Vagina (tissue), 2 donors: Measurements from ENCODE around the gene XAGE3. TPM values are rescaled to one million over a fixed set of nuclear protein-coding genes. Genes with fewer than 3 reads are reported as not detected.
"Not testable (repeated sequence)": the region's sequence is repeated elsewhere in the genome, so short reads cannot be mapped to it uniquely, and the experiment has no call there.

Experiments
- DNase-seq, 2 donors: peaks; one replicate each; pipeline ENCODE4 v3.0.0-alpha.2; 2017; ENCODE audit errors: extremely low spot score in 2 of 2
- H3K27ac ChIP-seq: fragments of 200-600 bp; sonication (generic); one replicate; pipeline ENCODE4 v1.5.1; 2019
- H3K27me3 ChIP-seq: fragments of 200-600 bp; sonication (generic); one replicate; pipeline ENCODE4 v1.5.1; 2019
- H3K36me3 ChIP-seq, 2 donors: fragments of 200-600 bp; sonication (generic); one replicate each; pipeline ENCODE4 v1.5.1; 2017 to 2019
- H3K4me1 ChIP-seq: fragments of 200-600 bp; sonication (generic); one replicate; pipeline ENCODE4 v1.5.1; 2019
- H3K4me3 ChIP-seq, 2 donors: fragments of 200-600 bp; sonication (generic); 1 replicate in 1 of 2; 2 replicates in 1 of 2; pipeline ENCODE4 v1.5.1; 2016 to 2019
- H3K9me3 ChIP-seq: fragments of 200-600 bp; sonication (generic); one replicate; pipeline ENCODE4 v1.5.1; 2019
- CTCF ChIP-seq, 3 experiments: fragments of 450-650 bp in 2 of 3; fragments of 200-600 bp in 1 of 3; sonication (generic) in 1 of 3; IDR thresholded peaks; one replicate each; pipeline ENCODE4 v1.5.1; 2017 to 2019; ENCODE audit warnings: antibody characterized with exemption in 3 of 3, mild to moderate bottlenecking in 2 of 3, moderate library complexity in 2 of 3
- POLR2A ChIP-seq, 2 donors: fragments of 450-650 bp; IDR thresholded peaks; one replicate each; pipeline ENCODE4 v1.6.1; 2017; ENCODE audit warnings: antibody characterized with exemption in 2 of 2, mild to moderate bottlenecking in 2 of 2, moderate library complexity in 2 of 2
- POLR2AphosphoS5 ChIP-seq, 2 donors: sonication (generic); formaldehyde crosslinking; IDR thresholded peaks; one replicate each; pipeline ENCODE4 v1.9.0; 2017; ENCODE audit warnings: antibody characterized with exemption in 2 of 2, mild to moderate bottlenecking in 2 of 2, low read depth in 1 of 2; ENCODE audit not compliant: insufficient read depth in 1 of 2
- intact Hi-C: fragments of 100-400 bp; cut with DNase I; formaldehyde crosslinking; loops from one replicate; pipeline ENCODE4 v1.15.1; 2023
- total RNA-seq: library from RNA; depleted of rRNA; stranded (reverse); fragments of >200 nt; gene quantifications from one replicate; pipeline ENCODE4 v1.2.3, GENCODE V29; 2016

Gene XAGE3
- not detected for total RNA-seq

GRCh38 chrX:52867610-52868348, at the start of gene XAGE3:
XAGE3 (minus strand) TSS chrX:52868083; CDS start chrX:52867133, 950 bp downstream.
- Histone ChIP-seq H3K27ac (no peak within 1 kb of the TSS), H3K27me3 (no peaks in the 10 kb centered on the region)
- intact Hi-C loops: no loop called here

GRCh38 chrX:52914704-52915103, 46.8 kb upstream of the XAGE3 start:
- H3K27me3 ChIP-seq, H3K36me3 ChIP-seq, H3K27ac ChIP-seq, DNase-seq, H3K9me3 ChIP-seq, H3K4me1 ChIP-seq, H3K4me3 ChIP-seq, intact Hi-C loops: not testable (repeated sequence)

More at GRCh38 chrX:52867610-52868348, at the start of gene XAGE3:
- Histone ChIP-seq H3K9me3 (no peaks in the 10 kb centered on the region), H3K4me1 (no peaks in the 10 kb centered on the region), H3K36me3 (no peaks in the 10 kb centered on the region), H3K4me3 (no peak within 1 kb of the TSS)
- TF ChIP-seq CTCF (IDR thresholded peaks at IDR 0.05) (no peak), POLR2A (IDR thresholded peaks at IDR 0.05) (no peak), POLR2AphosphoS5 (IDR thresholded peaks at IDR 0.05; ENCODE audit: insufficient read depth in 1 of 2, low read depth in 1 of 2) (no peak)
- DNase-seq: no peak

GRCh38 chrX:52913681-52914080, 45.8 kb upstream of the XAGE3 start:
- intact Hi-C loops, H3K4me3 ChIP-seq: not testable (repeated sequence)

GRCh38 chrX:52909313-52909969, 41.6 kb upstream of the XAGE3 start:
- H3K27me3 ChIP-seq, H3K9me3 ChIP-seq, DNase-seq, H3K27ac ChIP-seq, H3K4me3 ChIP-seq, H3K36me3 ChIP-seq, H3K4me1 ChIP-seq, intact Hi-C loops: not testable (repeated sequence)

More at GRCh38 chrX:52913681-52914080, 45.8 kb upstream of the XAGE3 start:
- not testable (repeated sequence) for DNase-seq, H3K9me3 ChIP-seq, H3K4me1 ChIP-seq, H3K27ac ChIP-seq, H3K36me3 ChIP-seq, H3K27me3 ChIP-seq

GRCh38 chrX:52907900-52908299, 40.0 kb upstream of the XAGE3 start:
- H3K27ac ChIP-seq, H3K9me3 ChIP-seq, H3K4me3 ChIP-seq, H3K4me1 ChIP-seq, H3K27me3 ChIP-seq, DNase-seq, H3K36me3 ChIP-seq, intact Hi-C loops: not testable (repeated sequence)

GRCh38 chrX:52907137-52907536, 39.3 kb upstream of the XAGE3 start:
- DNase-seq, H3K4me3 ChIP-seq, H3K36me3 ChIP-seq, intact Hi-C loops, H3K27me3 ChIP-seq, H3K9me3 ChIP-seq, H3K27ac ChIP-seq, H3K4me1 ChIP-seq: not testable (repeated sequence)

GRCh38 chrX:52906072-52906471, 38.2 kb upstream of the XAGE3 start:
- DNase-seq, H3K27ac ChIP-seq, intact Hi-C loops, H3K27me3 ChIP-seq, H3K4me1 ChIP-seq, H3K4me3 ChIP-seq, H3K36me3 ChIP-seq, H3K9me3 ChIP-seq: not testable (repeated sequence)

GRCh38 chrX:52905531-52905930, 37.6 kb upstream of the XAGE3 start:
- H3K36me3 ChIP-seq, intact Hi-C loops, DNase-seq, H3K4me3 ChIP-seq, H3K9me3 ChIP-seq, H3K27me3 ChIP-seq, H3K4me1 ChIP-seq, H3K27ac ChIP-seq: not testable (repeated sequence)

GRCh38 chrX:52896855-52897709, 29.2 kb upstream of the XAGE3 start, which contains the start of gene FAM156B:
FAM156B (plus strand) TSS chrX:52897330; CDS start chrX:52907226, 9,896 bp downstream.
- H3K27ac ChIP-seq, H3K9me3 ChIP-seq, H3K4me1 ChIP-seq, H3K27me3 ChIP-seq, H3K36me3 ChIP-seq, intact Hi-C loops, DNase-seq, H3K4me3 ChIP-seq: not testable (repeated sequence)

- DNase-seq, intact Hi-C loops, H3K36me3 ChIP-seq, H3K27ac ChIP-seq, H3K27me3 ChIP-seq, H3K4me3 ChIP-seq, H3K9me3 ChIP-seq, H3K4me1 ChIP-seq: not testable (repeated sequence)
These were observed 28.6 kb upstream of the XAGE3 start for GRCh38 chrX:52896438-52896837.

GRCh38 chrX:52888090-52888489, 20.2 kb upstream of the XAGE3 start:
- intact Hi-C loops, H3K4me3 ChIP-seq, H3K36me3 ChIP-seq: not testable (repeated sequence)

GRCh38 chrX:52887459-52887858, 19.6 kb upstream of the XAGE3 start:
- H3K9me3 ChIP-seq, intact Hi-C loops, H3K27ac ChIP-seq, H3K27me3 ChIP-seq, H3K4me3 ChIP-seq, DNase-seq, H3K4me1 ChIP-seq, H3K36me3 ChIP-seq: not testable (repeated sequence)

More at GRCh38 chrX:52888090-52888489, 20.2 kb upstream of the XAGE3 start:
- not testable (repeated sequence) for H3K27ac ChIP-seq, DNase-seq, H3K27me3 ChIP-seq, H3K4me1 ChIP-seq, H3K9me3 ChIP-seq
